HG03039 (cell line): Measurements from ENCODE around the gene HOXD9.

Source experiments
- ATAC-seq: cut with Tn5 transposase; IDR thresholded peaks from one replicate; pipeline ENCODE4 v1.9.1; 2021; ENCODE audit warnings: mild to moderate bottlenecking, moderate library complexity; ENCODE audit not compliant: unreplicated experiment

HOXD9 gene

DNA sequence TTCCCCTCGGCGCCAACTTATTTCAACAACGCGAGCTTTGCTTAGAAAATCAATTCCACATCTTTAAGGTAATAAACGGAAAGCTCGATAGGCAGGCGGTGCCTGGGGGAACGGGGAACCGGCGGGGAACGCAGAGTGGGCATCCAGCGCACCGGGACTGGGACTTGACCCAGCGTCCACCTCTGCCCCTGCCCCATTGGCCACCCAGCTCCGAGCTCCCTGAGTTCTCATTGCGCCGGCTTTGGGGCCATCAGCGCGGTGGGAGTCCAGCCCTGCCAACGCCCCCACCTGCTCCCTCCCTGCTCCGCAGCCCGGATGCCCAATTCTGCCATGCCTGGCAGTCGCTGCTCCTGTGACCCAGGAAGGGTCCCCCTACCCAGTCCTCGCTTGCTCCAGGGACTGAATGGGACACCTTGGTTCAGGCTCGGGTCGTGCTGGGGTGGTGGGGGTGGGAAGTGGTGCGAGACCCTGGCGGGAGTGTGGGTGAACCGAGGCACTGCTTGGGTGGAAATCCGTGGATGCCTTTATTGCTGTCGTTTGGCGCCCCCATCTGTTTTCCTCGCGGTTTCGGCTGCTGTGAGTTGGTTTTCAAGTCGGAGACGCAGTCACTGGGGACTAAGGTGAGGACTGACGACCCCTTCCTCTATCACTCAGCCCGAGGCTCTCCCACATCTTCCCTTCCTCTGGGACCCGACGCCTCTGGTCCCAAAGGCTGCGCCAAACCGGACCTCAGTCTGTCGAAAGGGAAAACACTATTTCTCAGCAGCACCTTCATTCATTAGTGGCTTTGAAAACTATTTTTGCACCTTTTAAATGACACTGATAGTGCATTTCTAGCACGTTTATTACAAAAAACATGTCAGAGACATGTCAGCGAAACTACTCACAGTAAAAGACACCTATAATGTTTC is 36.4 kb upstream of the HOXD9 start:
- ATAC-seq, result no peak

DNA sequence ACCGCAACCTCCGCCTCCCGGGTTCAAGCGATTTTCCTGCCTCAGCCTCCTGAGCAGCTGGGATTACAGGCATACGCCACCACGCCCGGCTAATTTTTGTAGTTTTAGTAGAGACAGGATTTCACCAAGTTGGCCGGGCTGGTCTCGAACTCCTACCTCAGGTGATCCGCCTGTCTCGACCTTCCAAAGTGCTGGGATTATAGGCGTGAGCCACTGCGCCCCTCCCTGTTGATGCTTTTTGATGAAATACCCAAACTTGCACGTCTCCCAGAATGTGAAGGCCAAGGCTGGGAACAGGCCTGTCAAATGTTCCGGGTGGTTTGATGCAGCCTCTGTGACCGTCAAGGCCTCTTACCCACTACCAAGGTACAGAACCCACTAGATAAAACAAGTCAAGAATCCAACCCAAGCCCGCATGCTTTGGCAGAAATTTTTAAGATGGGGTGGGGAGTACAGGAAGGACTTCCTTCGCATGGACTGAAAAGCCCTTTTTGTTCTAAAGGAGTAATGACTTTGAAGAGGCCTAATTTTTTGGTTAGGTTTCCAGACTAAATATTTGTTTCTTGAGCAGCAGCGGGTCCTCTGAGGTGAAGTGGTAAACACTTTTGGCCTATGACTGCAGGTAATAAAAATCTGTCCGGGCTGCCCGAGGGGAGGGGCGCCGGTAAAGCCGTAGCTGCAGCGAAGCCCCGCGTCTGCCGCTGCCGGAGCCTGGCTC is 35.0 kb upstream of the HOXD9 start:
- no peak for ATAC-seq

DNA sequence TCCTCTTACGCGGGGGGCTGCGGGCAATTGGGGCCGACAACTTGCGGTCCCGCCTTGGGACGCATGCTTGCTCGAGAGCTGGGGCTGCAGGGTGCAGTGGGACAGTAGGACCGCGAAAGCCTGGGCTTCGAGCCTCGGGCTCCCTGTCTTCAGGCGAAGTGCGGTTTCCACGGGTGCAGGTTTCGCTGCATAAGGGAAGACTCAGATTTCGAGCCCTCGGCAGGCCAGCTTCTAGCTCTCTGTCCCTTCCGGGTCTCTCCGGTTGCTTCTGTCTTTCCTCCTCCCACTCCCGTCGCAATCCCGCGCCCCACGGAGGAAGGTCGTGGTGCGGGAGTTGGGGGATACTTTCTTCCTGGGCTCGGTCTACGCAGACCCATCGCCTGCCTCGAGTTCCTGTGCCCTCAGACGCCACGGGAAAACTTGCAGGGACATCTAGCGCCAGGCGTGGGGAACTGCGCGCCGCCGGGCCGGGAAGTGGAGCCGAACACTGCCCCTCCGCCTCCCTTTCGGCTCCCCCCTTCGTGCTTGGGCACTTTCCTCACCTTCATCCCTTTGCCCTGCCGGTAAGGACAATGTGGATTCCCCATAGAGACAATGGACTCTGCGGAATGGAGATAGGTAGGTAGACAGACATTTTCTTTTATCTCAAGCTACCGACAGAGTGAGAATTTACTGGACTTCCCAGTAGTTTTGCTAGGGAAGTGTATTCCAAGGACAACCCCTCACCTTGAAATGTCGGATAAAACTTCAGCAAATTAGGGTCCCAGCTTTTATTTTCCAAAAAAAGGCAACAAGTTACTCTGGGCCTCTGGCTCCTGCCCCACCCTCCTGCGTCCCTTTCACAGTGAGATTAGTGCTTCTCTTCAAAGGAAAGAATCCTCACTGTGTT is 34.2 kb upstream of the HOXD9 start:
- no peak for ATAC-seq

DNA sequence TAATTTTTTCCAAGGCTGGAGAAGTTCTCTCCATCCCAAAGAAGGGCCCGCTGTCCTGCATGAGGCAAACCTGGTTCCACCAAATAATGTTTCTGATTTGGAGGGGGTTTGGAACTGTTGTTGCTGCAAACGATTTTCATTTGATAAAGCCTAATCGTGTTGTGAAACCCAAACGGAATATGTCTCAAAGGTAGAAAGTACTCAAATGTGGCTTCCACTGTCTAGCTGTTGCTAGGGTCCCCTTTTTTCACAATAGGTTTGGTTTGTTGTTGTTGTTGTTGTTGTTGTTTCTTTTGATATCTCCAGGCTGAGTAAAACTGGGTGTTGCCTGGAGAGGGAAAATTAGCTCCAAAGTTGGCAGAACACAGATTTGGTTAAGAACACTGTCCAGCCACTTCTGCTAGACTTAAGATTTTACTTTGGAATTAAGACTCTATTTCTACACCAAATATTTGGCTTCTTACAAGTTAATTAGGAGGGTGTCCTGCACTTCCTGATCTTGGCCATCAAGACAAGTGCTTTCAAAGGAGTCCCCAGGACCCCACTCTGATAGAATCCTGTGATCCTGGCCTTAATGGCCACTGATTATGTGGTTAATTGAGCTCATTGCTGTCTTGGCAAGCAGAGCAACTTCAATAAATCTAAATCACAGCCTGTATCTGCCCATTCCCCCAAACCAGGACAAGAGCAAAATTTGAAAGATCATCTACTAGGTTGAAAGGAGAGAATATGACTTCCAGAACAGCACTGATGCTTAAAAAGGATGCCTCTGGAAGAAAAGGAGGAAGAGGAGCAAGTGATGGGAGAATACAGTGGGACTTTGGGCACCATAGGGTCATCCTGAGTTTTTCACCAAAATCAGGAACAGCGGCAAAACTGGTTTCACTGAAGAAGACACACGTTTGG is 33.3 kb upstream of the HOXD9 start:
- ATAC-seq, result no peak

DNA sequence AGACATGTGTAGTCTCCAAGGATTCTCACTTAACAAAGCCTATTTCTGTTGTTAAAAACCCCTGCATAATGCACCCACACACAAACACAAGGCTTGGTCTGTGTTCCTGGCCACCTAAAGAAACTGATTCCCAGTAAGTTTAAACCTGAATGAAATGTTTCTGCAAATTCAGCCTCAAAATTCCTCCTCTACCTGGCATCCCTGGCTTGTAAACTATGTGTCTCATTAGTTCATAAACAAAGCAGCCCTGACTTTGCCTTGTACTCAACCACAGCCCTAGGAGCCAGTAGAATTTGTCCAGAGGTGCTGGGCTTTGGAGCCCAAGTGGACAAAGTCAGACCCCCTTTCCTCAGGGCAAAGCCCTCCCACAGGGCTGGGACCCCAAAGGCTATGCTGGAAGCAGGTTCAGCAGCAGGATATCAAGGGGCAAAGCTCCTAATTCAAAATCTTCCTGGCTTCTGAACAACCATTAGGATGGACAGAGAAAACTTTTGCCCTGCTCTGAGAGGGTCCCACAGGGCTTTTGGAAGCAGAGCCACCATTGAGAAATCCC is 32.6 kb upstream of the HOXD9 start:
- no peak for ATAC-seq

DNA sequence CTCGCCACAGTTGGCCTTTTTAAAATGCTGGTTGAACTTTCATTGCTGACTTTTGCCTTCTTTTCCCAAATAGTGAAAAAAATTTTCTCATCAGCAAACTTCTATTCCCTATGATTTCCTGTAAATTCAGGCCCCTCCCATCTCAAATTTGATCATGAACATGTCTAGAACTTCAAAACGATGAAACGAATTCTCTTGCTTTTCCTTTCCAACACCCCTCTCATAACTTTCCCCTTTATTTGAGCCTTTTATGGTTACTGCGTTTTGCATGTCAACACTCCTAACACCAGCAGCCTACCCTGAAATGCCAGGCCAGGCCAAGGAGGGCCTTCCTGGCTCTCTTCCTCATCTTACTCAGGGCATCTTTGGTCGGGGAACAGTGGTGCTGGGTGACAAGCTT is 31.7 kb upstream of the HOXD9 start:
- ATAC-seq, result no peak

DNA sequence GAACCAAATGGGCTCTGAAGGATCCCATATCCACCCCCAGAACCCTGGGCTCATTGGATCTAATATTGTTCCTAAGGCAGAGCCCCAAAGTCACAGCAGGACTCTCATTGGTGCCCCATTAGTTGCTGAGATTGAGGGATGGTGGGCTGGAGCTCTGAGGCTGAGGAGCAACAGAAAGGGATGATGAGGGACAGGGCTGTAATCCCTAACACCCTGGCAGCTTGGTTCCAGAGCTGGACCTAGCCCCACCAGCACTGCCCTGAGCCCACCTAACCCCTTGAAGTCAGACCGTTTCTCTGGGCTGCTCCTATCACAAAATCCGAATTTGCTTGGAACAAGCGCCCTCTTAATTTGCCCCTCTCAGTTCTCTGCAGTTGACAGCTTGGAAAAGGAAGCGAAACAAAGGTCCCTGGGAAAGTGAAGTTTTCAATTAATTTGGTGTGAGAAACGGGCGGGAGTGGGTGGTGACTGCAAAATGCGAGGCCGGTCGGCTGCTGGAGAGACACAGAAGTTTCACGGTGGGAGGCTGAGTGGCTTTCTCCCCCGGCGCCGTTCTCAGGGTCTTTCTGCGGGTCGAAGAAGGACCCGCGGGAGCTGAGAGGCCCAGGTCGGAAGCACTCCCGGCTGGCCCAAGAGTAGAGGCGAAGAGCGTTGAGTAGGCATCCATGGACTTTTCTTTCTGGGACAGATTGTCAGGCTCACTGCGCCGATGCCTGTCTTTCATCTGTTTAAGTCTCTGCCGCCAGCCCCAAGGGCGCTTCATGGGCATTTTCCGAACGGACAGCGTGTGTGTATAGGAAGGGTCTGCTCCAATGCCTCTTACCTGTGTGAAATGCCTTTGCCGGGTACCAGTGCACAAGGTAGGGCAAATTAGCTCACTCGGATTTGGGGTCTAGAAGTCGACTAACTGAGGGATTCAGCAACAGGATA is 30.9 kb upstream of the HOXD9 start:
- no peak for ATAC-seq

DNA sequence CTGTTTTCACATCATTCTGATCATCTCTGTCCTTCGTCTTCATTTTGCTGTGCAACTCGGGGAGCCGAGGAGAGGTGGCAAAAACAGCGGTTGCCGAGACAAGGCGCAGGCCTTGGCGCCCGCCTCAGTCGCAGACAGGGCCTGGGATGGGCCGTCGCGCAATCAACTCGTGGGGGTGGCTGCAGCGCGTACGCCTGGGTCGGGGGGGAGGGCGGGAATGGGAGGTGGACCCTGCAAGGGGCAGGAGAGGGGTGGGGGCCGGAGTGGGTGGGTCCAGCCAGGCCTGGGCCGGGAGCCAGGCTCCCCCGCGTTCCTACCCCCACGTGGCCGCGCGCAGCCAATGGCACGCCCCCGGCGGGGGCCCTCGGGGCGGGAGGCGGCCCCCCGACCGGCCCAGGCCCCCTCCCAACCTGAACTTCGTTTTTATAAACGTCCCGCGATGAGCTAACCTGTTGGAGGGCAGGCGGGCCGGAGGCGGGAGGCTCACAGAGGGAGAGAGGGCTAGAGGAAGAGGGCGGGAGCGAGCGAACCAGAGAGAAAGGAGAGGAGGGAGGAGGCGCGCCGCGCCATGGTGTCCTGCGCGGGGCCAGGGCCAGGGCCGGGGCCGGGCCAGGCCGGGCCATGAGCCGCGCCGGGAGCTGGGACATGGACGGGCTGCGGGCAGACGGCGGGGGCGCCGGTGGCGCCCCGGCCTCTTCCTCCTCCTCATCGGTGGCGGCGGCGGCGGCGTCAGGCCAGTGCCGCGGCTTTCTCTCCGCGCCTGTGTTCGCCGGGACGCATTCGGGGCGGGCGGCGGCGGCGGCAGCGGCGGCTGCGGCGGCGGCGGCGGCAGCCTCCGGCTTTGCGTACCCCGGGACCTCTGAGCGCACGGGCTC is 30.0 kb upstream of the HOXD9 start, which contains the start of gene HOXD13:
HOXD13 (plus strand) TSS at position 452 of the 875 bp plus-strand sequence; CDS start at position 622, 170 bp downstream.
- no peak for ATAC-seq

DNA sequence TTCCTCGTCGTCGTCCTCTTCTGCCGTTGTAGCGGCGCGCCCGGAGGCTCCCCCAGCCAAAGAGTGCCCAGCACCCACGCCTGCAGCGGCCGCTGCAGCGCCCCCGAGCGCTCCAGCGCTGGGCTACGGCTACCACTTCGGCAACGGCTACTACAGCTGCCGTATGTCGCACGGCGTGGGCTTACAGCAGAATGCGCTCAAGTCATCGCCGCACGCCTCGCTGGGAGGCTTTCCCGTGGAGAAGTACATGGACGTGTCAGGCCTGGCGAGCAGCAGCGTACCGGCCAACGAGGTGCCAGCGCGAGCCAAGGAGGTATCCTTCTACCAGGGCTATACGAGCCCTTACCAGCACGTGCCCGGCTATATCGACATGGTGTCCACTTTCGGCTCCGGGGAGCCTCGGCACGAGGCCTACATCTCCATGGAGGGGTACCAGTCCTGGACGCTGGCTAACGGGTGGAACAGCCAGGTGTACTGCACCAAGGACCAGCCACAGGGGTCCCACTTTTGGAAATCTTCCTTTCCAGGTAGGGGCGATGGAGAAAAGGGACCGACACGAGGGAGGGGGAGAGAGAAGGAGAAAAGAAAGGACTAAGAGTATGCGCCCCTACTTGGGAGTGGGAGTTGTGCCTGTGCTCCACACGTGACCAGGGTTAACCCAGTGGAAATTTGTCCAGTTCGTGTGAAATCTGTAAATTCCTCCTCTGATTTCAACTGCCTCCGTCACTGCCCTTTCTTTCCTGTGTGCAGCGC is 29.2 kb upstream of the HOXD9 start:
- ATAC-seq, result no peak

DNA sequence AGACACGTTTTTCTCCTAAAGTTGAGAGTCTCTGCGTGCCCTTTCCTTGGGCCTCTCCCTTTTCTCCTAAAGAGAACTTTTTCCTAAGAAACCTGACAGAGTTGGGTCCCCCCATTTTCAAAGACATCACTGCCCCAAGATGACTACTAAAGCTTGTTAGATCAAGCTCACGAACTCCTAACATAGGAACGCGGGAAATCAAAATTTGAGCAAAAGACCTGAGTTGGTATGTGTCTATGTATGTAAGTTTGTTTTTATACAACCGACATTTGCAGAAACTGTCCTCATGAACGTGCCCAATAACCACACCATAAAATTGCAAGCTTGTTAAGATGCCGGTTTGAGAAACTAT is 28.6 kb upstream of the HOXD9 start:
- ATAC-seq, result no peak

DNA sequence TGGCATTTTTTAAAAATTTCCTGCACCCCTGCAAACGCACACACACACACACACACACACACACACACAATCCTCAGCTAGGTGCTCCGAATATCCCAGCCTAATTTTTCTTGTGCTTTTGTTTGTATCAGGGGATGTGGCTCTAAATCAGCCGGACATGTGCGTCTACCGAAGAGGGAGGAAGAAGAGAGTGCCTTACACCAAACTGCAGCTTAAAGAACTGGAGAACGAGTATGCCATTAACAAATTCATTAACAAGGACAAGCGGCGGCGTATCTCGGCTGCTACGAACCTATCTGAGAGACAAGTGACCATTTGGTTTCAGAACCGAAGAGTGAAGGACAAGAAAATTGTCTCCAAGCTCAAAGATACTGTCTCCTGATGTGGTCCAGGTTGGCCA is 28.2 kb upstream of the HOXD9 start:
- ATAC-seq, result no peak

DNA sequence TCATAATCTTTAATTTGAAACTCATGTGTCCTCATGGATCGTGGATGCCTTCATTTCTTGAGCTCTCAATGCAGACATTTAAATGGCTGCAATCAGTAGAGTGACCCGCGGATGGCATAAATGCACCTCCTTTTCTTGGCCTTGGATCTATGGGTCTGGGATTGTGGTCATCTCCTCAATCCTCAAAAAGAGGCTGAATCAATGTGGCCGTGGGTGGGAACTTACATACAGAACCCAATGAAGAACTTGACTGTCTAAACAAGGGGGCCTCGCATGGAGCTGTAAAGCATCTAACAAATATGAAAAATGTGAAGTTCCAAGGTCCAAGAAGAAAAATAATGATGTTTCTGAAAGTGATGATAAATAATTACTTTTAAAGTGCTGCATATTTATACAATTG is 27.1 kb upstream of the HOXD9 start:
- no peak for ATAC-seq

DNA sequence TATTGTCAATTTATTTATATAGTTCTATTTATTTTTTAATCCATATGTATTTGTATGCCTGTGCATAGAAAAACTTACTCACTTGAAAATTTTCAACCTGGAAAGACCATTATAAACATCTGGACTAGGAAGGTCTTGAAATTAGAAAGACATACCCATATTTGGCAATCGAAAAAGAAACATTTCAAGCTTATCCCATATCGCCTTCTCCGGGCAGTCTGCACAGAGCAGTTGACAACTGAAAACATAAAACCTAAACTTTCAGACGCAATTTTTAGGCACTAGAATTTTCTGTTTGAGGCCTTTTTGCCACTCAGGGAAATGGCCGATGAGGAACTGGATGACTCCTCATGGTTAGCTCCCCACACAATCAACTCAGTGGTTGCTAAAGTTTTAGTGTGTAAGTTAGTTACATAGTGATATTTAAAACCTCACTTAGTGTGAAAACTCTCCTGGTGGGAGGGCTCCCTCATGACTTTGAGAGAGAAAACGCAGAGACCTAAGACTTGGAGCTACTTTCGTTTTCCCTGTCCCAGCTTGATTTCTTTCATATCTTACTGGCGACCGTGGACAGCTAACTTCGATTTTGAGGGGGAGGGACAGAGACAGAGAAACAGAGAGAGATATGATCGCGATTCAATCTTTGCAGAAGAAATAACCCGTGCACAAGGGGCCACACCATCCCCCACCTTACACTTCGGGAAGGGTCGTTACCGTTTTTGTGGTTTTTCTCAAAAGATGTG is 26.1 kb upstream of the HOXD9 start:
- no peak for ATAC-seq

DNA sequence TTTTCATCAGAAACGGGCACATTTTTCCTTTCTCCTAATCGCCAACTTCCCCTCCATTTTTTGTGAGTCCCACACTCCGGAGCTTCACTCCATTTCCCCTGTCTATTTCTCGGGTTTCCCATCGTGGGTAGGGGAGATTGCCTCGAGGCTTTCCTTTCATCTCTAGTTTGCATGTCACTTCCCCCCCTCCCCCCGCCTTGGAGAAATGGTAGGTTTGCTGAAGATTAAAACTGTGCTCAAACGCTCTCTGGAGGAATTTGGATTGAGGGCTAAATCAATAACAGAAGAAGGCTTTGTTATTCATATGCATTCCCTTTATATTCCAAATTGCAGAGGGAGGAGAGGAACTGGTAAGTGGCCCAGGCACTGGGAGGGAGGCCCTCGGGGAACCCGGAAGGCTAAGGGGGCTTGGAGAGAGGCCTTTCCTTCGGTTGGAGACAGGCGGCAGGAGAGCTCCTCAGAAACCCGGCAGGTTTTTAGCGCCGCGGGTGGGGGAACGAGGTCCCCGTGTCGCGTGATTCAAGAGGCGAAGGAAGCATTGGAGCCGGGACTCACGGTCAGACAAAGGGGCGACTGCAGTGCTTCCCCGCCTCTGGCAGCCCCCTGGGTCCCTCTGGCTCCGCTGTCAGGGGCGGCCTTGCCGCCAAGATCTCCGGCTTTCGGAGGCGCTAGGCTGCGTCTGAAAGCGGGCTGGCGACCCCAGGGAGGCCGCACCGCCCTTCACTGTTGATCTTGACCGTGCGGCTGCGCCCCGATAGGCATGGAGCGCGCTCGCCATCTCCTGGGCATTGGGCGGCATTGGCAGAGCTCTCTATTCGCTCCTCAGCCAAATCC is 25.3 kb upstream of the HOXD9 start:
- peak; percentile 73 for ATAC-seq

DNA sequence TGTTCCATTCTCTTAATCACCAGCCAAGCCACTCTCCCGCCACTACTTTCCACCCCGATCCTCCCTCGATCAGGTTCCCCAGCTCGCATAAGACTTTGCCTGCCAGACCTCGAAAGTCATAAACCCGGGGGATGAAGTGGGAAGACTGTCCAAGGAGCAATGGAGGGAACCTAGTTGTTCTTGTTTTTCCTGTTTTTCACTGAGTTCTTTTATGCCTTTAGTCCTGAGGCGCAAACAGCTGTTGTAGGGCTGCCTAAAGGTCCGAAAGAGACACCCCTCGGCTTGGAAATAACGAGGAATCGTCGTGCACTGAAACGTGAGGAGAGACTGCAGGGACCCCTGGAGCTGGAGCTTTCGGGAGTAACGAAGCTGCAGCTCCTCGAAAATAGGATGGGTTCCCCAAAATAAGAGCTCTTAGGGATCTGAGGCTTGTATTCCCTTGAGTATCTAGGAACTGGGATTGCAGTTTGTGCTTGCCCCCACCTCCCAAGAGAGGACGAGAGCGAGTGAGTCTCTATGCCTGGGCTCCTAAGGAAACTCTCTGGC is 24.6 kb upstream of the HOXD9 start:
- no peak for ATAC-seq
